HepG2 (cell line): ENCODE results near the gene AK2. TPM values are rescaled to one million over a fixed set of nuclear protein-coding genes. Genes with fewer than 3 reads are reported as not detected.

Source experiments
- ATAC-seq: fragments of 200-7000 bp; cut with Tn5 transposase; 3 replicates; pipeline ENCODE4 v1.9.1; 2020; ENCODE audit warnings: mild to moderate bottlenecking, moderate library complexity
- BruUV-seq: library from RNA; stranded (reverse); fragments of 400-500 nt; replicated peaks from 2 replicates; lab custom pipeline; 2021; lab: Mats Ljungman, UMichigan
- CTCF ChIA-PET: fragments of 300-600 bp; formaldehyde crosslinking; extraction: SDS; loops from one replicate; lab custom pipeline; 2021; ENCODE audit warnings: low total read pairs, inconsistent platforms, low intra/inter-chr PET ratio; lab: Yijun Ruan, JAX
- POLR2A ChIA-PET: fragments of 350-600 bp; sonication (Branson Sonifier 250); formaldehyde crosslinking; loops from one replicate; lab custom pipeline; 2020; ENCODE audit warnings: antibody characterized with exemption, inconsistent platforms; lab: Yijun Ruan, JAX
- DNase-seq: peaks from one replicate; pipeline ENCODE4 v3.0.0-alpha.2; 2015; ENCODE audit warnings: low spot score
- FAIRE-seq: peaks from 3 replicates; lab custom pipeline; 2011; peaks lifted over from hg19 to GRCh38; lab: Jason Lieb, UNC
- H2AFZ ChIP-seq: one replicate; pipeline ENCODE4 v1.6.1; 2011; ENCODE audit warnings: low read length, inconsistent platforms
- H3K27ac ChIP-seq: fragments of 300-600 bp; 3 replicates; pipeline ENCODE4 v1.8.0; 2011; ENCODE audit warnings: mixed run types, mild to moderate bottlenecking, mixed read lengths, low read length, inconsistent platforms; ENCODE audit not compliant: insufficient read depth; ENCODE audit errors: extremely low read length
- H3K27me3 ChIP-seq, 2 experiments: fragments of 200-600 bp in 1 of 2; 2 replicates in 1 of 2; 3 replicates in 1 of 2; pipeline versions ENCODE4 v1.6.0 to v1.8.0; 2011; ENCODE audit warnings: low read length in 2 of 2, mild to moderate bottlenecking in 2 of 2, moderate library complexity in 2 of 2, inconsistent platforms in 1 of 2; ENCODE audit not compliant: insufficient read depth in 2 of 2, control insufficient read depth in 1 of 2
- H3K36me3 ChIP-seq, 2 experiments: fragments of 200-600 bp in 1 of 2; replicated peaks in 1 of 2; 2 replicates in 1 of 2; 3 replicates in 1 of 2; pipeline versions ENCODE4 v1.5.1 to v1.8.0; 2011; ENCODE audit warnings: low read length in 2 of 2, inconsistent platforms in 1 of 2; ENCODE audit not compliant: insufficient read depth in 2 of 2, control insufficient read depth in 1 of 2
- H3K4me1 ChIP-seq: 2 replicates; pipeline ENCODE4 v1.5.1; 2012; ENCODE audit warnings: low read length, inconsistent platforms; ENCODE audit not compliant: insufficient read depth
- H3K4me2 ChIP-seq: 2 replicates; pipeline ENCODE4 v1.6.0; 2011; ENCODE audit warnings: low read depth, low read length, inconsistent platforms
- H3K4me3 ChIP-seq, 3 experiments: fragments of 200-600 bp in 1 of 3; sonication (generic), shearing (Covaris generic) in 1 of 3; replicated peaks in 1 of 3; 2 replicates each; pipeline ENCODE4 v1.5.1; 2011 to 2016; ENCODE audit warnings: low read length in 3 of 3, inconsistent platforms in 2 of 3, low read depth in 2 of 3, mild to moderate bottlenecking in 2 of 3, control low read depth in 1 of 3, mixed read lengths in 1 of 3; ENCODE audit not compliant: insufficient read depth in 1 of 3
- H3K79me2 ChIP-seq: one replicate; pipeline ENCODE4 v1.6.1; 2011; ENCODE audit warnings: low read length, inconsistent platforms; ENCODE audit not compliant: insufficient read depth
- H3K9ac ChIP-seq: 2 replicates; pipeline ENCODE4 v1.6.0; 2011; ENCODE audit warnings: mild to moderate bottlenecking, low read depth, low read length, inconsistent platforms; ENCODE audit not compliant: insufficient read depth
- H3K9me3 ChIP-seq: 2 replicates; pipeline ENCODE4 v1.5.1; 2012; ENCODE audit warnings: mild to moderate bottlenecking, low read length
- H4K20me1 ChIP-seq: 2 replicates; pipeline ENCODE4 v1.6.0; 2011; ENCODE audit warnings: inconsistent platforms, mild to moderate bottlenecking, low read length, moderate library complexity; ENCODE audit not compliant: insufficient read depth
- ARNTL ChIP-seq: sonication (generic); formaldehyde crosslinking; IDR thresholded peaks from 2 replicates; pipeline ENCODE4 v1.4.0; 2020; ENCODE audit warnings: mild to moderate bottlenecking, missing genetic modification reagents
- HNRNPH1 ChIP-seq: fragments of 200-400 bp; formaldehyde crosslinking; optimal IDR thresholded peaks from 2 replicates; pipeline ENCODE3; 2017; ENCODE audit warnings: mild to moderate bottlenecking, low read depth, low read length
- HOXA5 ChIP-seq: sonication (generic); formaldehyde crosslinking; IDR thresholded peaks from 2 replicates; pipeline ENCODE4 v1.4.0; 2020; ENCODE audit warnings: missing genetic modification reagents
- NAIF1 ChIP-seq: sonication (generic); formaldehyde crosslinking; IDR thresholded peaks from 2 replicates; pipeline ENCODE4 v1.5.0; 2020; ENCODE audit warnings: mild to moderate bottlenecking, missing genetic modification reagents, borderline replicate concordance
- PHF8 ChIP-seq: sonication (generic); formaldehyde crosslinking; IDR thresholded peaks from 2 replicates; pipeline ENCODE4 v1.5.0; 2020; ENCODE audit warnings: missing genetic modification reagents
- PLSCR1 ChIP-seq: sonication (generic); formaldehyde crosslinking; IDR thresholded peaks from 2 replicates; pipeline ENCODE4 v1.5.0; 2020; ENCODE audit warnings: missing genetic modification reagents, mild to moderate bottlenecking, borderline replicate concordance
- PTBP1 ChIP-seq: fragments of 200-400 bp; formaldehyde crosslinking; IDR thresholded peaks from 2 replicates; pipeline ENCODE4 v1.6.1; 2018; ENCODE audit warnings: low read length, low read depth; ENCODE audit not compliant: poor library complexity, severe bottlenecking
- THYN1 ChIP-seq: sonication (generic); formaldehyde crosslinking; IDR thresholded peaks from 2 replicates; pipeline ENCODE4 v1.8.1; 2023; ENCODE audit warnings: low read depth, mild to moderate bottlenecking, moderate library complexity, missing genetic modification reagents, borderline replicate concordance
- ZFP36L2 ChIP-seq: sonication (generic); formaldehyde crosslinking; IDR thresholded peaks from 2 replicates; pipeline ENCODE4 v1.4.0; 2020; ENCODE audit warnings: missing genetic modification reagents
- WGBS: methylation state at CpG from one replicate; pipeline ENCODE4 v1.1.6; 2017; ENCODE audit warnings: low lambda C conversion rate; 5-methylcytosine and 5-hydroxymethylcytosine counted together
- in situ Hi-C: cut with HindIII; loops from 2 replicates; pipeline ENCODE4 v1.10.0; 2017; ENCODE audit warnings: low pct_unique_long_range_greater_than_20kb; ENCODE audit not compliant: extremely low pct_ligation_motif_present
- intact Hi-C: fragments of 100-400 bp; cut with micrococcal nuclease; formaldehyde crosslinking; loops from one replicate; pipeline ENCODE4 v1.10.0; 2022; ENCODE audit not compliant: unreplicated experiment
- polyA plus RNA-seq, 8 experiments: library from polyadenylated mRNA; depleted of rRNA in 3 of 8; stranded (reverse) in 7 of 8; unstranded in 1 of 8; fragments of >200 nt; fragmentation: Illumina TruSeq in 4 of 8; extraction: Trizol in 4 of 8; gene quantifications; 2 replicates each; pipeline versions ENCODE4 v1.2.1 to v1.2.3, GENCODE V29; 2011 to 2016; ENCODE audit warnings: low read depth in 4 of 8, missing spikeins in 1 of 8, mixed read lengths in 1 of 8; ENCODE audit not compliant: insufficient read depth in 1 of 8
- total RNA-seq, 5 experiments: library from RNA; depleted of rRNA; stranded (reverse); fragments of >200 nt; fragmentation: Illumina TruSeq; extraction: Trizol; gene quantifications; 2 replicates each; pipeline ENCODE4 v1.2.3, GENCODE V29; 2016; ENCODE audit warnings: low read depth in 1 of 5

The AK2 gene
- total and polyA plus RNA-seq, 2 of the 13 experiments (the other 11 are each of a cell fraction or from before 2014, with no cell fraction given) = 170 to 188 TPM

GRCh38 chr1:33018112-33018511 is 18.6 kb downstream of the AK2 start (continued):
- TF ChIP-seq ARNTL (CRISPR knock-in tag) = no peak

GRCh38 chr1:33017175-33017574 is 19.5 kb downstream of the AK2 start:
- ATAC-seq (no peak), FAIRE-seq (no peak), DNase-seq (no peak)
- ChIA-PET CTCF (no interaction called here), POLR2A (no interaction called here)
- Histone ChIP-seq H3K27me3 (no peaks in the 10 kb centered on the region), H3K79me2 (no peaks in the 10 kb centered on the region), H2AFZ (no peak overlapping the region), H3K4me1 (peaks cover 5% of the 10 kb centered on the region), H3K4me2 (no peak overlapping the region), H3K9me3 (no peaks in the 10 kb centered on the region), H3K36me3 (peaks cover 35 to 73% of the 10 kb centered on the region in 2 experiments), H4K20me1 (no peaks in the 10 kb centered on the region), H3K27ac (no peak overlapping the region), H3K9ac (no peak overlapping the region), H3K4me3 (no peak overlapping the region)
- 100% methylated on average over 2 of the region's 2 CpGs for WGBS
- intact Hi-C loops = no loop called here
- no peak for TF ChIP-seq HOXA5
- no peak for TF ChIP-seq THYN1
- no peak for TF ChIP-seq PTBP1
- TF ChIP-seq PLSCR1 (CRISPR knock-in tag) = no peak
- no peak for TF ChIP-seq HNRNPH1
- TF ChIP-seq PHF8 (CRISPR knock-in tag) = no peak
- TF ChIP-seq ZFP36L2 = no peak
- no peak for TF ChIP-seq NAIF1 (CRISPR knock-in tag)
- BruUV-seq = no TSS peak
- in situ Hi-C loops = no loop called here
